ENCODE results near the gene RNF169. TPM values are rescaled to one million over a fixed set of nuclear protein-coding genes. Genes with fewer than 3 reads are reported as not detected.
"Not testable (repeated sequence)": the region's sequence is repeated elsewhere in the genome, so short reads cannot be mapped to it uniquely, and the experiment has no call there.

The RNF169 gene
- total RNA-seq, 2 donors from 2014 or later: 10.3 to 11.6 TPM

GRCh38 chr11:74791333-74792100 lies 42.9 kb downstream of the RNF169 start:
- ATAC-seq: no peak
- no peak for DNase-seq
- intact Hi-C loops (cut with DNase I): no loop called here

- intact Hi-C loops (cut with DNase I): no loop called here
- DNase-seq: no peak
Observed at GRCh38 chr11:74806267-74806666, 57.6 kb downstream of the RNF169 start.

GRCh38 chr11:74809801-74810200 lies 61.2 kb downstream of the RNF169 start:
- ATAC-seq (no peak), DNase-seq (no peak)
- intact Hi-C loops (cut with DNase I): no loop called here

More at GRCh38 chr11:74806267-74806666, 57.6 kb downstream of the RNF169 start:
- ATAC-seq: peak in 1 of 2 donors; percentile 49

- intact Hi-C loops (cut with DNase I): no loop called here
- no peak for ATAC-seq
- no peak for DNase-seq
Observed at GRCh38 chr11:74815966-74816365, 67.3 kb downstream of the RNF169 start.

- ATAC-seq (no peak), DNase-seq (no peak)
- intact Hi-C loops (cut with DNase I): no loop called here
Observed at GRCh38 chr11:74816664-74817063, 68.0 kb downstream of the RNF169 start.

- no peak for ATAC-seq
- no peak for DNase-seq
- intact Hi-C loops (cut with DNase I): no loop called here
Observed at GRCh38 chr11:74818283-74818946, 69.8 kb downstream of the RNF169 start.

GRCh38 chr11:74819400-74819799 lies 70.8 kb downstream of the RNF169 start:
- no peak for DNase-seq
- ATAC-seq: no peak
- intact Hi-C loops (cut with DNase I): no loop called here

GRCh38 chr11:74820763-74821162 lies 72.1 kb downstream of the RNF169 start:
- intact Hi-C loops (cut with DNase I): no loop called here
- ATAC-seq (peak in 1 of 2 donors; percentile 68), DNase-seq (no peak)

GRCh38 chr11:74822170-74822569 lies 73.5 kb downstream of the RNF169 start:
- intact Hi-C loops (cut with DNase I): no loop called here
- DNase-seq (no peak), ATAC-seq (peak; percentile 73 to 75)

- DNase-seq (no peak), ATAC-seq (no peak)
- intact Hi-C loops (cut with DNase I): no loop called here
Observed at GRCh38 chr11:74824285-74824982, 75.8 kb downstream of the RNF169 start.

GRCh38 chr11:74825596-74825995 lies 76.9 kb downstream of the RNF169 start:
- DNase-seq; ATAC-seq; intact Hi-C loops (cut with DNase I): not testable (repeated sequence)

GRCh38 chr11:74826901-74827300 lies 78.3 kb downstream of the RNF169 start:
- no peak for ATAC-seq
- intact Hi-C loops (cut with DNase I): no loop called here
- no peak for DNase-seq

GRCh38 chr11:74837191-74837590 lies 88.5 kb downstream of the RNF169 start:
- intact Hi-C loops (cut with DNase I): no loop called here
- ATAC-seq (no peak), DNase-seq (no peak)

GRCh38 chr11:74838188-74838587 lies 89.5 kb downstream of the RNF169 start:
- intact Hi-C loops (cut with DNase I): no loop called here
- no peak for ATAC-seq
- DNase-seq: no peak

GRCh38 chr11:74839446-74839845 lies 90.8 kb downstream of the RNF169 start:
- ATAC-seq (no peak), DNase-seq (no peak)
- intact Hi-C loops (cut with DNase I): no loop called here

GRCh38 chr11:74839971-74840370 lies 91.3 kb downstream of the RNF169 start:
- ATAC-seq (no peak), DNase-seq (no peak)
- intact Hi-C loops (cut with DNase I): no loop called here

GRCh38 chr11:74840486-74840885 lies 91.8 kb downstream of the RNF169 start:
- DNase-seq (no peak), ATAC-seq (no peak)
- intact Hi-C loops (cut with DNase I): no loop called here

GRCh38 chr11:74842967-74843366 lies 94.3 kb downstream of the RNF169 start:
- DNase-seq (no peak), ATAC-seq (no peak)
- intact Hi-C loops (cut with DNase I): no loop called here

- intact Hi-C loops (cut with DNase I): no loop called here
- ATAC-seq: no peak
- no peak for DNase-seq
Observed at GRCh38 chr11:74844072-74844471, 95.4 kb downstream of the RNF169 start.

- no peak for ATAC-seq
- DNase-seq: no peak
- intact Hi-C loops (cut with DNase I): no loop called here
Observed at GRCh38 chr11:74844865-74845264, 96.2 kb downstream of the RNF169 start.

Data from left cardiac atrium (tissue), 4 donors.